ENCODE data around the gene CFAP54. TPM values are rescaled to one million over a fixed set of nuclear protein-coding genes. Genes with fewer than 3 reads are reported as not detected.

CFAP54 gene
- polyA plus RNA-seq, 1 donor from 2014 or later: 1.1 TPM

DNA sequence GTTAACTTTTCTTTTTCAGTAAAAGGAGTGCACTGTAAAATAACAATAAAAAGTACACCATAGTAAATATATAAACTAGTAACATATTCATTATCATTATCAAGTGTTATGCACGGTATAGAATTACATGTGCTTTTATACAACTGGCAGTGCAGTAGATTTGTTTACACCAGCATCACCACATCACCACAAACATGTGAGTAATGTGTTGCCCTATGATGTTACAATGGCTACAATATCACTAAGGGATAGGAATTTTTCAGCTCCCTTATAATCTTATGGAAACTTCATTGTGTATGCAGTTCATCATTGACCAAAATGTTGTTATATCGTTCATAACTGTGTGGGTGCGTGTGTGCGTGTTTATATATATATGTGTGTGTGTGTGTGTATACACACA is 394.2 kb downstream of the CFAP54 start:
- Histone ChIP-seq H3K27ac (ENCODE audit: low read length) (no peak overlapping the region), H3K79me2 (replicated peaks; ENCODE audit: insufficient read depth, low read length) (no peaks in the 10 kb centered on the region), H3K27me3 (ENCODE audit: insufficient read depth, low read depth, low read length) (no peaks in the 10 kb centered on the region), H3K4me3 (ENCODE audit: low read length) (no peak overlapping the region), H4K20me1 (ENCODE audit: insufficient read depth) (no peaks in the 10 kb centered on the region), H3K9me3 (ENCODE audit: low read length) (no peaks in the 10 kb centered on the region), H3K9me2 (ENCODE audit: insufficient read depth, low read length) (no peaks in the 10 kb centered on the region), H3F3A (ENCODE audit: insufficient read depth, low read length, poor library complexity, severe bottlenecking) (no peaks in the 10 kb centered on the region), H2AFZ (ENCODE audit: low read depth, low read length) (no peak overlapping the region), H3K4me2 (ENCODE audit: low read length) (no peak overlapping the region), H3K36me3 (ENCODE audit: insufficient read depth, low read length) (no peaks in the 10 kb centered on the region), H3K9ac (ENCODE audit: low read length) (no peak overlapping the region)
- TF ChIP-seq TAF1 (IDR thresholded peaks at IDR 0.05; ENCODE audit: low read depth) (no peak), MXI1 (conservative IDR thresholded peaks at IDR 0.05; ENCODE audit: poor library complexity, severe bottlenecking) (no peak), EP300 (conservative IDR thresholded peaks at IDR 0.05; ENCODE audit: poor library complexity, severe bottlenecking) (no peak), RAD21 (conservative IDR thresholded peaks at IDR 0.05) (no peak), POLR2AphosphoS5 (IDR thresholded peaks at IDR 0.05) (no peak)
- TF ChIP-seq, protein P1, sequence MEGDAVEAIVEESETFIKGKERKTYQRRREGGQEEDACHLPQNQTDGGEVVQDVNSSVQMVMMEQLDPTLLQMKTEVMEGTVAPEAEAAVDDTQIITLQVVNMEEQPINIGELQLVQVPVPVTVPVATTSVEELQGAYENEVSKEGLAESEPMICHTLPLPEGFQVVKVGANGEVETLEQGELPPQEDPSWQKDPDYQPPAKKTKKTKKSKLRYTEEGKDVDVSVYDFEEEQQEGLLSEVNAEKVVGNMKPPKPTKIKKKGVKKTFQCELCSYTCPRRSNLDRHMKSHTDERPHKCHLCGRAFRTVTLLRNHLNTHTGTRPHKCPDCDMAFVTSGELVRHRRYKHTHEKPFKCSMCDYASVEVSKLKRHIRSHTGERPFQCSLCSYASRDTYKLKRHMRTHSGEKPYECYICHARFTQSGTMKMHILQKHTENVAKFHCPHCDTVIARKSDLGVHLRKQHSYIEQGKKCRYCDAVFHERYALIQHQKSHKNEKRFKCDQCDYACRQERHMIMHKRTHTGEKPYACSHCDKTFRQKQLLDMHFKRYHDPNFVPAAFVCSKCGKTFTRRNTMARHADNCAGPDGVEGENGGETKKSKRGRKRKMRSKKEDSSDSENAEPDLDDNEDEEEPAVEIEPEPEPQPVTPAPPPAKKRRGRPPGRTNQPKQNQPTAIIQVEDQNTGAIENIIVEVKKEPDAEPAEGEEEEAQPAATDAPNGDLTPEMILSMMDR (IDR thresholded peaks at IDR 0.05; ENCODE audit: poor library complexity, severe bottlenecking): no peak

DNA sequence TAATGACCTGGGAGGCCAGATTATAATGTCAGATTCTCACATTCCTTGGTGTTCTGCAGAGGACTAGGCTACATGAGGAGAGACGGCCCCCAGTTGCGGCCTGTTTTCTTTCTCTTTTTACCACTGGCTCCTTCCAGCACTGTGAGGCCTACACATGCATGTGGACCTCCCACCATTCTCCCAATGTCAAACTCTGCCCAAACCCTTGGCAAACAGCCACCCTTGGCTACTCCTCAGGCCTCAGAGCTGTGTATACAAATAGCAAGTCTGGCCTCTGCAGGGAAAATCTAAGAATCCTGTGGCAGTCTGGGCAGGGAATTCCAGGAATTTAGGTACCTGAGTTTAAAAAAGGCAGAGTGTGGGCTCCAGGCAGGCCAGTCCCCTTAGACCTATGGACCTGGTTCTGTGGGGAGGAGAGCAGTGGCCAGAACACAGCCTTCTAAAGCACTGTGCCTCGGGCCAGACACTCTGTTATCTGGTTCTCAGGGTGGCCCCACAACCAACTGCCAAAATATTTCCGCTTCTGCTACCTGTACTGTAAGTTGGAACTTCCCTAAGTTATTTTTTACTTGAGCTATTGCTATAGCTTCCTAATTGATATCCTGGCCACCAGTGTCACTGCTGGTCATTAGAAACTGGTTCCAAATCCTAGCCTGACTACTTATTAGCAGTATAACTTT is 397.8 kb downstream of the CFAP54 start:
- H3K9ac ChIP-seq (ENCODE audit: low read length): no peak overlapping the region
- H3K27me3 ChIP-seq (ENCODE audit: insufficient read depth, low read depth, low read length): no peaks in the 10 kb centered on the region
- H2AFZ ChIP-seq (ENCODE audit: low read depth, low read length): no peak overlapping the region
- H3K9me2 ChIP-seq (ENCODE audit: insufficient read depth, low read length): no peaks in the 10 kb centered on the region
- H3K4me3 ChIP-seq (ENCODE audit: low read length): no peak overlapping the region
- TF ChIP-seq SMC3 (conservative IDR thresholded peaks at IDR 0.05; ENCODE audit: poor library complexity) (no peak), MXI1 (conservative IDR thresholded peaks at IDR 0.05; ENCODE audit: poor library complexity, severe bottlenecking) (no peak), RAD21 (conservative IDR thresholded peaks at IDR 0.05) (no peak)
- TF ChIP-seq, protein P1 (IDR thresholded peaks at IDR 0.05; ENCODE audit: poor library complexity, severe bottlenecking): no peak
- H3K4me2 ChIP-seq (ENCODE audit: low read length): no peak overlapping the region
- no peaks in the 10 kb centered on the region for H3K36me3 ChIP-seq (ENCODE audit: insufficient read depth, low read length)
- H3K79me2 ChIP-seq (replicated peaks; ENCODE audit: insufficient read depth, low read length): no peaks in the 10 kb centered on the region
- H4K20me1 ChIP-seq (ENCODE audit: insufficient read depth): no peaks in the 10 kb centered on the region
- no peak overlapping the region for H3K27ac ChIP-seq (ENCODE audit: low read length)
- no peaks in the 10 kb centered on the region for H3K9me3 ChIP-seq (ENCODE audit: low read length)
- no peaks in the 10 kb centered on the region for H3F3A ChIP-seq (ENCODE audit: insufficient read depth, low read length, poor library complexity, severe bottlenecking)

DNA sequence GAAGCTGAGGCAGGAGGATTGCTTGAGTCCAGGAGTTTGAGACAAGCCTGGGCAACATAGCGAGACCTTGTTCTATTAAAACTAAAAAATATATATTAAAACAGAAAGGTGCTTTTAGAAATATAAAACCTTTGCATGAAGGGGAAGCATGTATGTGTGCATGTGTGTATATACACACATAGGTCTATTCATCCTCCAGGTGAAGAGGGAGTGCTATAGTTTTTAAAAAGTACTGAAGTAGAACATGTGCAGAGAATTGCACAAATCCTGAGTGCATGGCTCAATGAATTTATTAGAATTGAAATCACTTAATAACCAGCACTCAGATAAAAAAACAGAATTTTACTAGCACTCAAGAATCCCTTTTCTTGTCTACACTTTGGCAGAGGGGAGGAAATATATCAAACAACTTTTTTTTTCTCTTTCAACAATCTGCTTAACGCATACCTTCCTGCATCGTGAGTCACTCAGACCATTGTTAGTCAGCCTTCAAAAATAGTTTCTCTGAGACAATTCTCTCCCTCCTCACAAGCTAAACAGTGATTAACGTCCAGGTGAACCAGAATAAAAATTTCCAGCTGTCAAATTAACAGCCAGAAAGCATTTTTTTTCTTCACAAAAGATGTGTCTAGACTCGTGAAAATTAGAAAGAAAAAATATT is 400.0 kb downstream of the CFAP54 start:
- Histone ChIP-seq H3K4me3 (ENCODE audit: low read length) (no peak overlapping the region), H3K27me3 (ENCODE audit: insufficient read depth, low read depth, low read length) (no peaks in the 10 kb centered on the region), H2AFZ (ENCODE audit: low read depth, low read length) (no peak overlapping the region), H3K4me2 (ENCODE audit: low read length) (no peak overlapping the region), H3K27ac (ENCODE audit: low read length) (no peak overlapping the region), H3K9me2 (ENCODE audit: insufficient read depth, low read length) (no peaks in the 10 kb centered on the region), H3K9ac (ENCODE audit: low read length) (no peak overlapping the region), H3K36me3 (ENCODE audit: insufficient read depth, low read length) (no peaks in the 10 kb centered on the region), H3K79me2 (replicated peaks; ENCODE audit: insufficient read depth, low read length) (no peaks in the 10 kb centered on the region), H3K9me3 (ENCODE audit: low read length) (no peaks in the 10 kb centered on the region), H4K20me1 (ENCODE audit: insufficient read depth) (no peaks in the 10 kb centered on the region), H3F3A (ENCODE audit: insufficient read depth, low read length, poor library complexity, severe bottlenecking) (no peaks in the 10 kb centered on the region)
- TF ChIP-seq TAF1 (IDR thresholded peaks at IDR 0.05; ENCODE audit: low read depth) (no peak), POLR2AphosphoS5 (IDR thresholded peaks at IDR 0.05) (no peak), RAD21 (conservative IDR thresholded peaks at IDR 0.05) (no peak), SMC3 (conservative IDR thresholded peaks at IDR 0.05; ENCODE audit: poor library complexity) (no peak), EP300 (conservative IDR thresholded peaks at IDR 0.05; ENCODE audit: poor library complexity, severe bottlenecking) (no peak), EZH2 (IDR thresholded peaks at IDR 0.05; ENCODE audit: borderline replicate concordance, insufficient read depth, low read length, poor library complexity, severe bottlenecking) (no peak), MXI1 (conservative IDR thresholded peaks at IDR 0.05; ENCODE audit: poor library complexity, severe bottlenecking) (no peak)
- TF ChIP-seq, protein P2, sequence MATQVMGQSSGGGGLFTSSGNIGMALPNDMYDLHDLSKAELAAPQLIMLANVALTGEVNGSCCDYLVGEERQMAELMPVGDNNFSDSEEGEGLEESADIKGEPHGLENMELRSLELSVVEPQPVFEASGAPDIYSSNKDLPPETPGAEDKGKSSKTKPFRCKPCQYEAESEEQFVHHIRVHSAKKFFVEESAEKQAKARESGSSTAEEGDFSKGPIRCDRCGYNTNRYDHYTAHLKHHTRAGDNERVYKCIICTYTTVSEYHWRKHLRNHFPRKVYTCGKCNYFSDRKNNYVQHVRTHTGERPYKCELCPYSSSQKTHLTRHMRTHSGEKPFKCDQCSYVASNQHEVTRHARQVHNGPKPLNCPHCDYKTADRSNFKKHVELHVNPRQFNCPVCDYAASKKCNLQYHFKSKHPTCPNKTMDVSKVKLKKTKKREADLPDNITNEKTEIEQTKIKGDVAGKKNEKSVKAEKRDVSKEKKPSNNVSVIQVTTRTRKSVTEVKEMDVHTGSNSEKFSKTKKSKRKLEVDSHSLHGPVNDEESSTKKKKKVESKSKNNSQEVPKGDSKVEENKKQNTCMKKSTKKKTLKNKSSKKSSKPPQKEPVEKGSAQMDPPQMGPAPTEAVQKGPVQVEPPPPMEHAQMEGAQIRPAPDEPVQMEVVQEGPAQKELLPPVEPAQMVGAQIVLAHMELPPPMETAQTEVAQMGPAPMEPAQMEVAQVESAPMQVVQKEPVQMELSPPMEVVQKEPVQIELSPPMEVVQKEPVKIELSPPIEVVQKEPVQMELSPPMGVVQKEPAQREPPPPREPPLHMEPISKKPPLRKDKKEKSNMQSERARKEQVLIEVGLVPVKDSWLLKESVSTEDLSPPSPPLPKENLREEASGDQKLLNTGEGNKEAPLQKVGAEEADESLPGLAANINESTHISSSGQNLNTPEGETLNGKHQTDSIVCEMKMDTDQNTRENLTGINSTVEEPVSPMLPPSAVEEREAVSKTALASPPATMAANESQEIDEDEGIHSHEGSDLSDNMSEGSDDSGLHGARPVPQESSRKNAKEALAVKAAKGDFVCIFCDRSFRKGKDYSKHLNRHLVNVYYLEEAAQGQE (IDR thresholded peaks at IDR 0.05; ENCODE audit: borderline replicate concordance): no peak
- TF ChIP-seq, protein P1 (IDR thresholded peaks at IDR 0.05; ENCODE audit: poor library complexity, severe bottlenecking): no peak

Measured in neural cell (in vitro differentiated cells).